ENCODE measurements around the gene KCNQ5. TPM values are rescaled to one million over a fixed set of nuclear protein-coding genes. Genes with fewer than 3 reads are reported as not detected.

Gene KCNQ5
- total RNA-seq, 1 experiment from 2014 or later: not detected

- DNase-seq (ENCODE audit: low read depth): no peak
These were observed 618.9 kb downstream of the KCNQ5 start for GRCh38 chr6:73240730-73241129.

- DNase-seq (ENCODE audit: low read depth): no peak
These were observed 620.1 kb downstream of the KCNQ5 start for GRCh38 chr6:73242001-73242400.
